AG09309 (cell line): ENCODE data around the gene RALGPS1.

Experiments
- DNase-seq: peaks from one replicate; pipeline ENCODE4 v3.0.0-alpha.2; 2010; ENCODE audit warnings: low read depth
- H3K4me3 ChIP-seq: 2 replicates; pipeline ENCODE4 v1.5.1; 2011; ENCODE audit warnings: mild to moderate bottlenecking, low read depth, low read length, moderate library complexity; ENCODE audit not compliant: control insufficient read depth
- CTCF ChIP-seq: IDR thresholded peaks from 2 replicates; pipeline ENCODE4 v1.5.1; 2011; ENCODE audit warnings: mild to moderate bottlenecking, low read depth, low read length, inconsistent platforms; ENCODE audit not compliant: insufficient read depth, control insufficient read depth; ENCODE audit errors: missing control alignments

RALGPS1 gene

GRCh38 chr9:127039492-127039891, 124.9 kb downstream of the RALGPS1 start:
- no peak for DNase-seq
- H3K4me3 ChIP-seq, result no peak overlapping the region
- TF ChIP-seq CTCF, result no peak

GRCh38 chr9:127045148-127045547, 130.6 kb downstream of the RALGPS1 start:
- no peak for DNase-seq
- H3K4me3 ChIP-seq, result no peak overlapping the region
- TF ChIP-seq CTCF, result no peak

GRCh38 chr9:127047971-127048370, 133.4 kb downstream of the RALGPS1 start:
- DNase-seq, result no peak
- no peak overlapping the region for H3K4me3 ChIP-seq
- no peak for TF ChIP-seq CTCF

GRCh38 chr9:127049044-127049443, 134.5 kb downstream of the RALGPS1 start:
- peak; percentile 62 for DNase-seq
- TF ChIP-seq CTCF, result peak; percentile 42
- no peak overlapping the region for H3K4me3 ChIP-seq

GRCh38 chr9:127049581-127049980, 135.0 kb downstream of the RALGPS1 start:
- DNase-seq, result no peak
- no peak overlapping the region for H3K4me3 ChIP-seq
- TF ChIP-seq CTCF, result no peak

GRCh38 chr9:127050152-127050551, 135.6 kb downstream of the RALGPS1 start:
- TF ChIP-seq CTCF, result no peak
- no peak for DNase-seq
- H3K4me3 ChIP-seq, result no peak overlapping the region

- H3K4me3 ChIP-seq, result no peak overlapping the region
- DNase-seq, result no peak
- no peak for TF ChIP-seq CTCF
Observed at GRCh38 chr9:127050591-127051001, 136.0 kb downstream of the RALGPS1 start.
